HEK293T (cell line): ENCODE data around the gene SRF.

Source experiments
- BHLHE40 ChIP-seq: fragments of 450-650 bp; IDR thresholded peaks from 2 replicates; pipeline ENCODE4 v1.6.1; 2016; ENCODE audit warnings: mild to moderate bottlenecking, moderate library complexity, borderline replicate concordance
- ELF4 ChIP-seq: fragments of 450-650 bp; IDR thresholded peaks from 2 replicates; pipeline ENCODE4 v1.6.1; 2017; ENCODE audit warnings: antibody characterized with exemption
- FOXK2 ChIP-seq: fragments of 450-650 bp; IDR thresholded peaks from 2 replicates; pipeline ENCODE4 v1.6.1; 2016; ENCODE audit warnings: mild to moderate bottlenecking
- FOXM1 ChIP-seq: fragments of 450-650 bp; IDR thresholded peaks from 2 replicates; pipeline ENCODE4 v1.6.1; 2017; ENCODE audit warnings: mild to moderate bottlenecking, borderline replicate concordance
- SUZ12 ChIP-seq: fragments of 450-650 bp; IDR thresholded peaks from 2 replicates; pipeline ENCODE4 v1.6.1; 2016; ENCODE audit warnings: mild to moderate bottlenecking
- ZNF384 ChIP-seq: fragments of 450-650 bp; IDR thresholded peaks from 2 replicates; pipeline ENCODE4 v1.6.1; 2016

DNA sequence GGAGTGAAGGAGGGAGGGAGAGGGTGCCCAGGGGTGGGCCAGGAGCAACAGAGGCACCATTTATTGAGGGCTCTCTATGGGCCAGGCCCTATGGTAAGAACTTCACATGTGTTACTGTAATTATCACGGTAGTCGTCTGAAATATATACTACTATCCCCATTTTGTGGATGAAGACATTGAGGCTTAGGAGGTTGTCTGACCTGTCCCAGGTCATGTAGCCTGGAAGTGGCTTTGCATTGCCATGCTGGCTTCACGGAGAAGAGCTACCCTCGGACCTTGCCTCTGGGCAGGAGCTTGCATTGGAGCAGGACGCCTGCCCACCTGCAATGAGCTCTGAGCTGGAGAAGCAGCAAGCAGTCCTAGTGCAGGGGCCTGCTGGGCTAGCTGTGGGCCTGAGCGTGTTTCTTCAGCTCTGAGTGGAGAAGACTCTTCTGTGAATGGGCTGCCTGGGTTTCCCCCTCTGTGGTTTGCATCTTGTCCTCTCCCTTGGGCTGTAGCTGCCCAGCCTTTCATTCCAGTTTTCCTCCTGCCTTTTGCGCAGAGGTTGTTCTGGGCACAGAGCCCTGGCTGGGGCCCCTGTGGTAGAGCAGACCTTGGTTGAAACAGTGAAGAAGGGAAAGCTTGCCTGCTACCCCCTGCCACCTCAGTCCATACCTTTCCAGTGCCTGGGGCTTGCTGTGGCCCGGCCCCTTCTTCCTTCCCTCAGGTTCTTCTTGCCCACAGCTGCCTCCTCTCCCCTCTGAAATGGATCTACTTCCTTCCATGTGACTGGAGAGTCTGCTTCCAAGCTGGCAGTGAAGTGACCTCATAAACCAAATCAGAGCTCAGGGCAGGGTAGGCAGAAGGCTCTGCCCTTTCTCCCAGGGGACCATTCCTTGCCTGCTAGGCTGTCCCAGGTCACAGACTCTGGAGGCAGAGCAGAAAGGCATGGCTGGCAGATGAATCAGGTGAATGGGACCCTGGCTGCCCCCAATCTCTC, 24.1 kb upstream of the SRF start:
- TF ChIP-seq SUZ12 (no peak), FOXM1 (no peak), BHLHE40 (no peak), ELF4 (no peak), FOXK2 (no peak), ZNF384 (no peak)
